ENCODE data around the gene JADE3. TPM values are rescaled to one million over a fixed set of nuclear protein-coding genes. Genes with fewer than 3 reads are reported as not detected.

Gene JADE3
- total RNA-seq, 1 donor from 2014 or later = 3.7 TPM

- peak within 1 kb of the TSS; percentile 54 for H3K4me3 ChIP-seq (ENCODE audit: low read depth, low read length)
- TF ChIP-seq CTCF (conservative IDR thresholded peaks at IDR 0.05; ENCODE audit: low read depth, low read length) = no peak
- no peak for DNase-seq (ENCODE audit: low read depth)
These were observed 166.2 kb downstream of the JADE3 start, which contains the start of gene RGN for GRCh38 chrX:47078129-47079043. Gene RGN (plus strand): TSS chrX:47078443. CDS start chrX:47081145, 2,702 bp downstream.

GRCh38 chrX:47080215-47080914, 168.1 kb downstream of the JADE3 start:
- no peak overlapping the region for H3K4me3 ChIP-seq (ENCODE audit: low read depth, low read length)
- TF ChIP-seq CTCF (conservative IDR thresholded peaks at IDR 0.05; ENCODE audit: low read depth, low read length) = no peak
- no peak for DNase-seq (ENCODE audit: low read depth)

GRCh38 chrX:47080915-47081236, 168.7 kb downstream of the JADE3 start:
- no peak overlapping the region for H3K4me3 ChIP-seq (ENCODE audit: low read depth, low read length)
- no peak for TF ChIP-seq CTCF (conservative IDR thresholded peaks at IDR 0.05; ENCODE audit: low read depth, low read length)
- no peak for DNase-seq (ENCODE audit: low read depth)

GRCh38 chrX:47091149-47091775, 179.0 kb downstream of the JADE3 start:
- no peak for DNase-seq (ENCODE audit: low read depth)
- no peak for TF ChIP-seq CTCF (conservative IDR thresholded peaks at IDR 0.05; ENCODE audit: low read depth, low read length)
- no peak overlapping the region for H3K4me3 ChIP-seq (ENCODE audit: low read depth, low read length)

- TF ChIP-seq CTCF (conservative IDR thresholded peaks at IDR 0.05; ENCODE audit: low read depth, low read length) = peak; percentile 50
- H3K4me3 ChIP-seq (ENCODE audit: low read depth, low read length) = no peak overlapping the region
- DNase-seq (ENCODE audit: low read depth) = no peak
These were observed 181.0 kb downstream of the JADE3 start for GRCh38 chrX:47093248-47093647.

GRCh38 chrX:47093860-47094259, 181.6 kb downstream of the JADE3 start:
- no peak for DNase-seq (ENCODE audit: low read depth)
- no peak overlapping the region for H3K4me3 ChIP-seq (ENCODE audit: low read depth, low read length)
- TF ChIP-seq CTCF (conservative IDR thresholded peaks at IDR 0.05; ENCODE audit: low read depth, low read length) = no peak

Data from epithelial cell of proximal tubule (primary cell).